Measurements from ENCODE around the gene TRIP13.

- no peak for TF ChIP-seq CTCF (IDR thresholded peaks at IDR 0.05)
- no peak for TF ChIP-seq ZFX (IDR thresholded peaks at IDR 0.05; ENCODE audit: borderline replicate concordance)
These were observed 18.9 kb downstream of the TRIP13 start for GRCh38 chr5:911601-912000.

Measured in 22Rv1 (cell line).